ENCODE data around the gene CADM1.

GRCh38 chr11:115306689-115307088 is 197.5 kb downstream of the CADM1 start:
- TF ChIP-seq CTCF (IDR thresholded peaks at IDR 0.05) (no peak), POLR2A (IDR thresholded peaks at IDR 0.05) (no peak)

Measured in right lobe of liver (tissue), 4 donors.